HG03571 (cell line): Measurements from ENCODE around the gene CCT6A.
"Not testable (repeated sequence)": the region's sequence is repeated elsewhere in the genome, so short reads cannot be mapped to it uniquely, and the experiment has no call there.

ENCODE experiments used
- ATAC-seq: cut with Tn5 transposase; IDR thresholded peaks from one replicate; pipeline ENCODE4 v1.9.1; 2021; ENCODE audit not compliant: unreplicated experiment

CCT6A gene

DNA sequence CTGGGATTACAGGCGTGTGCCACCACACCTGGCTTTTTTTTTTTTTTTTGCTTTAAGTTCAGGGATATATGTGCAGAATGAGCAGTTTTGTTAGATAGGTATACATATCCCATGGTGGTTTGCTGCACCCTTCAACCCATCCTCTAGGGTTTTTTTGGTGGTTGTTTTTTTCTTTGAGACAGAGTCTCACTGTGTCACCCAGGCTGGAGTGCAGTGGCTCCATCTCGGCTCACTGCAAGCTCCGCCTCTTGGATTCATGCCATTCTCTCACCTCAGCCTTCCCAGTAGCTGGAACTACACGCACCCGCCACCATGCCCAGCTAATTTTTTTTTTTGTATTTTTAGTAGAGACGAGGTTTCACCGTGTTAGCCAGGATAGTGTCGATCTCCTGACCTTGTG lies 2.8 kb upstream of the CCT6A start:
- ATAC-seq: not testable (repeated sequence)

DNA sequence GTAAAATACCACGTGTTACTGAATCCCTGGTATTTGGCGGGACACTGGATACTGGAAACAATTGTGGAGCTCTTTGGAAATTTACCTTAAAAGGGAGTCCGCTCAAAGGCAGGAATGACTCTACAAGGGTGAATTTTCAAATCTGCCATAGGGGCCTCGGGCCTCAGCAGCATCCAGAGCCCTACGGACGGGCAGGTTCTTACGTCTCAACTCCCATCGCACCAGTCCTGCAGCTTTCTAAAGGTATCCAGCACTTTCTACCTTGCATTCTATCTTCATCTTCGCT lies 569 bp upstream of the CCT6A start:
- ATAC-seq: no peak

DNA sequence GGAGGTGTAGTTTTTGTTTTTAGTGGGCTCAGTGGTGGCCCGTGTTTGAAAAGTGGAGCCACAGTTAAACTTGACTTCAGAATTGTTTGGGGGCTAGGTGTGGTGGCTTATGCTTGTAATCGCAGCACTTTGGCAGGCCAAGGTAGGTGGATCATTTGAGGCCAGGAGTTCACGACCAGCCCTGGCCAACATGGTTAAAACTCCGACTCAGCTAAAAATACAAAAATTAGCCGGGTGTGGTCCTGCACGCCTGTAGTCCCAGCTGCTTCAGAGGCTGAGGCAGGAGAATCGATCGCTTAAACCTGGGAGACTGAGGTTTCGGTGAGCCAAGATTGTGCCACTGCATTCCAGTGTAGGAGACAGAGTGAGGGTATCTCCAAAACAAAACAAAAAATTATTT lies 1.8 kb downstream of the CCT6A start:
- no peak for ATAC-seq

DNA sequence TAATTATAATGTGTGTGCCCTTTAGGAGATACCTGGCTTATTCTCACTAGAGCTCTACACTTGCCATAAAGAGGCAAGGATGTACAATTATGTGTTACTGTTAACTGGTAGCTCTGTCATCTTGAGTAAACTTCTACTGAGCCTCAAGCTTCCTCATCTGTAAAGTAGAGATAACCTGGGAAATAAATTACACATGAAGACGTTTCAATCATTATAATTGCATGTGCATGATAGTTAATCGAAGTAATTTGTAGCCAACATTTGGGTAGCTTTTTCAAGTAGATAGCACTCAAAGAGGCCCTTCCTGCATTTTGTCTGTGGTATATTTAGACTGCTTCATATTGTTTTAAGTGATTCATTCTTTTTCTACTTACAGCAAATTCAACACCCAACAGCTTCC lies 2.4 kb downstream of the CCT6A start:
- ATAC-seq: no peak

DNA sequence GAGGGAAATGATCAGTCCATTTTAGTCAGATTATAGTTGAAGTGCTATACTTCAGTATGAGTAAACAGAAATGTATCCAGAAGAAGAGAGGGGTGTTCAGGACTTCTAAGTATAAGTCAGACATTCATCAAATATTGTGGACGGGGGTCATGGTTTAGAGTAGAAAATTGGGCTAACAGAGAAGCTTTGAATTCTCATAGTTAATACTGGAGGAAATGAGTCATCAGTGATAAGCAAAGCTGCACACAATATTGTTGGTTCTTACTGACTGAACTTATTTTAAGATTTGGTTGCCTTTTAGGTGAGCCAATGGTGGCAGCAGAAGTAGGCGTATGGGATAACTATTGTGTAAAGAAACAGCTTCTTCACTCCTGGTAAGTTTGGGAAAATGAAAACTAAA lies 10.8 kb downstream of the CCT6A start:
- ATAC-seq: no peak

DNA sequence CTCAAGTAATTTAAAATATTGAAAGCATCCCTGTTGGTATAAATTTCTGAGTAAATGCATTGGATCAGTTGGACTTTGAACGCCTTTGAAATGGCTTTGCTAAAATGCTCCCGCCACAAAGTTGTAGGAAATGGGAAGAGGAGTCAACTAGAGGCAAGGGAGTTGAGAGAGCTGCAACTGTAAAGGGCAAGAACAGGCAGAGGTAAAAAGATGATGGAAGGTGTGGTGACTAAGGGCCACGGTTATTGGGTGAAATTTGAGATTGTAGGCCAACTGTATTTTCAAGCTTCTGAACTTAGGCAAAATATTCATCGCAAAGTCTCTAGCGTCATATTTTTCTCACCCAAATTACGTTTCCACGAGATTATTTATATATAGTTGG lies 11.9 kb downstream of the CCT6A start:
- ATAC-seq: no peak

DNA sequence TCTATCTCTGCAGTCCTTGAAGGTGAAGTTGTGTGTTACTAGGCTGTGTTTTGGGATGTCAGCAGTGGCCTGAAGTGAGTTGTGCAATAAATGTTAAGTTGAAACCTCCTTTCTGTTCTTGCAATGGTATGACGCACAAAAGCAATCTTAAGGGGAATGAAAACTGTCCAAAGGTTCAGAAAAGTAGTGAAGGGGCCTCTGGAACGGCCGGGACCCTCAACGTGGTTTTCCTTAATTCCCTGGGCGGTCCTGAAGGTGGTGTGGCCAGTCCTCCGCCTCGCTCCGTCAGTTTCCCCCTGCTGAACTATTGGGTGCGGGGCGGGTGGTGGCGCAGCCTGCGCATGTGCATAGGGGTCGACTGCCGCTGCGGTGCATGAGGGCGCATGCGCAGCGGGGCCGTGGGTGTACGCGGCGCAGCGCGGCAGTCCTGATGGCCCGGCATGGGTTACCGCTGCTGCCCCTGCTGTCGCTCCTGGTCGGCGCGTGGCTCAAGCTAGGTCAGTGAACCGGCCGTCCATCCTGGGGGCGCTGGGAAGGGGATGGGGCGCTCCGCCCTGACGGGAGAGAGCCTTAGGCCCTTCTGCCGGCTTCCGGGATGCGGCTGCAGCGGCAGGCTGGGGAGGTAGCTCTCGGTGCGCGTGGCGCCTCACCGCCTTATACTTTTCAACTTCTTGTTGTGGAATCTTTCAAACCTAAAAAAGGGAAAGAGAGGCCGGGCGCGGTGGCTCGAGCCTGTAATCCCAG lies 12.5 kb downstream of the CCT6A start, which contains the start of gene SUMF2:
Gene SUMF2 (plus strand): TSS at position 405 of the 744 bp plus-strand sequence. CDS start 26 bp downstream, at position 431.
- ATAC-seq: peak; percentile 82

DNA sequence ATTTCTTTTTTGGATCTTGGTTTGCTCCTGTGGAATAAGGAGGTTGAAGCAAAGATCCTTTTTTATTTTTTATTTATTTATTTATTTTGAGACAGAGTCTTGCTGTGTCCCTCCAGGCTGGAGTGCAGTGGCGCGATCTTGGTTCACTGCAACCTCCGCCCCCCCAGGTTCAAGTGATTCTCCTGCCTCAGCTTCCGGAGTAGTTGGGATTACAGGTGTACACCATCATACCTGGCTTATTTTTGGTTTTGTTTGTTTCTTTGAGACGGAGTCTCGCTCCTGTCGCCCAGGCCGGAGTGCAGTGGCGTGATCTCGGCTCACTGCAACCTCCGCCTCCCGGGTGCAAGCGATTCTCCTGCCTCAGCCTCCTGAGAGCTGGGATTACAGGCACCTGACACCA lies 14.8 kb downstream of the CCT6A start:
- not testable (repeated sequence) for ATAC-seq

DNA sequence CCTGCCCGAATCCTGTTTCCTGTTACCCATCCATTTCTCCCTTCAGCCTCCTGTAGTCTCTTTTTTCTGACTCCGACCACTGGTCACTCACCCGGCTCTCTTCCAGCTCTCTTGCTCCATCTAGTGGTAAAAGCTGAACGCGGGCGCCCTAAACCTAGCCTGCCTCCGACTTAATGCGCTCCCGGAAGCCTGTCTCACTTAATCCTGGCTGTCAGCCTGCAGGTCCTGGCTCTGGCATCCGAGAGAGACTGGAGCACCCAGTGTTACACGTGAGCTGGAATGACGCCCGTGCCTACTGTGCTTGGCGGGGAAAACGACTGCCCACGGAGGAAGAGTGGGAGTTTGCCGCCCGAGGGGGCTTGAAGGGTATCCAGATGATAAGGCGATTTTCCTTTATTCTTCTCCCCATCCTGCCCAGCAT lies 22.8 kb downstream of the CCT6A start:
- peak; percentile 90 for ATAC-seq

DNA sequence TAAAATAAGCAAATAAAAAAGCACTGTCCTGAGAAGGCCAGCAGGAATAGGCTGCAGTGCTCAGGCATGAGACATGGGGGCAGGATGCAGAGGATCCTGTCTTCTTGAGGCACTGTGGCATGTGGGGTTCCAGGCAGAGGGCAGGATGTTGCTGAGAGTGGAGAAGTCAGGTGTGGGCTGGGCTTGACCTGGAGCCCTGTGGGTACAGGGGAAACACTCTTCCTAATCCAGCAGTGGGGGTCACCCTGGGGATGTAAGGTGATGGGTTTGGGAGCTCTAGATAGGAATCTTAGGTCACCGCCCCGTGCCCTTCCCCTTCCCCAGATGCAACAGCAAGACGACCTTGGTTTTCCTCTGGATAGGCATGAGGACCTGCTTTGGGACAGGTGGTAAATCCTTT lies 26.1 kb downstream of the CCT6A start:
- ATAC-seq: no peak

DNA sequence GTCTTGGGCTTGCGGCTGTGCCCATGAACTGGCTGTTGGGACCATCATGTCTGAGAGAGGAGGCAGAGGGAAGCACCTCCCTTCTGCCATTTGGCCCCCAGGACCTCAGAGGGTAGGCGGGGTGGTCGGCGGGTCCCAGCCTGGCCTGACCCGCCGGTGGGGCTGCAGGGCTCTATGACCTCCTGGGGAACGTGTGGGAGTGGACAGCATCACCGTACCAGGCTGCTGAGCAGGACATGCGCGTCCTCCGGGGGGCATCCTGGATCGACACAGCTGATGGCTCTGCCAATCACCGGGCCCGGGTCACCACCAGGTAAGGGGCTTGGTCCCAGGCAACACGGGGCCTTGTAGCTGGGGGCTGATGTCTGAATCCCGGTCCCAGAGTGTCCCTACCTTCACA lies 26.6 kb downstream of the CCT6A start:
- ATAC-seq: no peak

DNA sequence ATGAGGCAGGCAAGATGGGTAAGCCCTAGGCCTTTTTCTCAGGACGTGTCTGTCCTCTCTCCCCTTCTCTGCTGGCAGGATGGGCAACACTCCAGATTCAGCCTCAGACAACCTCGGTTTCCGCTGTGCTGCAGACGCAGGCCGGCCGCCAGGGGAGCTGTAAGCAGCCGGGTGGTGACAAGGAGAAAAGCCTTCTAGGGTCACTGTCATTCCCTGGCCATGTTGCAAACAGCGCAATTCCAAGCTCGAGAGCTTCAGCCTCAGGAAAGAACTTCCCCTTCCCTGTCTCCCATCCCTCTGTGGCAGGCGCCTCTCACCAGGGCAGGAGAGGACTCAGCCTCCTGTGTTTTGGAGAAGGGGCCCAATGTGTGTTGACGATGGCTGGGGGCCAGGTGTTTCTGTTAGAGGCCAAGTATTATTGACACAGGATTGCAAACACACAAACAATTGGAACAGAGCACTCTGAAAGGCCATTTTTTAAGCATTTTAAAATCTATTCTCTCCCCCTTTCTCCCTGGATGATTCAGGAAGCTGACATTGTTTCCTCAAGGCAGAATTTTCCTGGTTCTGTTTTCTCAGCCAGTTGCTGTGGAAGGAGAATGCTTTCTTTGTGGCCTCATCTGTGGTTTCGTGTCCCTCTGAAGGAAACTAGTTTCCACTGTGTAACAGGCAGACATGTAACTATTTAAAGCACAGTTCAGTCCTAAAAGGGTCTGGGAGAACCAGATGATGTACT lies 28.1 kb downstream of the CCT6A start:
- ATAC-seq: no peak

DNA sequence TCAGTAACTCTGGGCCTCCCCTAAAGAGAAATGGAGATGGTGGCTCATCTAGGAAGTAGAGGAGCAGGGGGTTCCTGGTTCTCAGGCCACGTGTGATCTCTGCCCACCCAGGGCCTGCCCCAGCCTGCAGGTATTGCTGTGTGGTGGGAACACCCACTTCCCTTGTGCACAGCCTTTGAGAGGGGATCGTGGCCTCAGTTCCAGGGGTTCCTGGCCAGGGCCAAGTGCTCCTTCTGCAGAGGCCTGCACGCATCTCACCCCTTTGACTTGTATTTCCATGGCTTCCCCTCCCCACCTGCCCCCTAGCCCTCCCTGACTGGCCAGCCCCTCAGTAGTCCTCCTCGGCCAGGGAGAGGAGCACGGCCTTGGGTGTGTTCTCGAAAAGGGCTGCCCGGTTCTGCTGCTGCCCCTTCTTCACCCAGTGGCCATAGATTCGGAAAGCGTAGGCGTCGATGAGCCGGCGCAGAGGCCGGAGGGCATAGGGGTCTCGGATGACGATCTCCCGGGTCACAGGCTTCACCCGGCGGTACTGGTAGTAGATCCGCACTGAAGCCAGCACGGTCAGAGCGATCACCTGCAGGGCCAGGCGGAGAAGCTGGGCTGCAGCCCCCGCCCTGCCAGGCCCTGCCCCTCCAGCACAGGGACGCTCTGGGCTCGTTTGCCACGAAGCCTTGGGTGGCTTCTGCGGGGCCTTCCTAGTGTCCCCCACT lies 29.3 kb downstream of the CCT6A start:
- not testable (repeated sequence) for ATAC-seq

DNA sequence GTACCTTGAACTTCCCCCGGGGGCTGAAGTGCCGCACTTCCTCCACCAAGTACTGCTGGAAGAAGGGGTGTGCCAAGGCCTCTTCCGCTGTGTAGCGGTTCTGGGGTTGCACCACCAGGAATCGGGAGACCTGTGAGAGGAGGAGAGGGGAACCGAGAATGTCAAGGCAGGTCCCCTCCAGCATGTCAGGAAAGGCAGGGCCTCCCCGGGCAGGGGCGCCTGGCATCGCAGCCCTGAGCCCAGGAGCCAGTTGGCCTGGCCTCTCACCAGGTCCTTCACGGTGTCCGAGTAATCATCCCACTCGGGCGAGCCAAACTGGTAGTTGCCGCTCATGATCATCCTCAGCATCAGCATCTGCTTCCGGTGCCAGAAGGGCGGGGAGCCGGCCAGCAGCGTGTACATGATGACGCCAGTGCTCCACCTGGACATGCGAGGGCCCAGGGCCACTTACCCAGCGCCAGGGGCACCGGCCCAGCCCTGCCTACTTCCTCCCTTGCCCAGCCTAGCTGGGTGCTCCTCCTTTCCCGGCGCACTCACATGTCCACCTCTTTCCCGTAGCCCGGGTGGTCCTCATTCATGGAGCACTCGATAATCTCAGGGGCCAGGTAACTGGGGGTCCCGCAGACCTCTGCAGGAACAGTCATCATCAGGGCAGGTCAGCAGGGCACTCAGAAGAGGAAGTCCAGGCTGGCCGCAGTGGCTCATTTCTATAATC lies 30.2 kb downstream of the CCT6A start:
- no peak for ATAC-seq

DNA sequence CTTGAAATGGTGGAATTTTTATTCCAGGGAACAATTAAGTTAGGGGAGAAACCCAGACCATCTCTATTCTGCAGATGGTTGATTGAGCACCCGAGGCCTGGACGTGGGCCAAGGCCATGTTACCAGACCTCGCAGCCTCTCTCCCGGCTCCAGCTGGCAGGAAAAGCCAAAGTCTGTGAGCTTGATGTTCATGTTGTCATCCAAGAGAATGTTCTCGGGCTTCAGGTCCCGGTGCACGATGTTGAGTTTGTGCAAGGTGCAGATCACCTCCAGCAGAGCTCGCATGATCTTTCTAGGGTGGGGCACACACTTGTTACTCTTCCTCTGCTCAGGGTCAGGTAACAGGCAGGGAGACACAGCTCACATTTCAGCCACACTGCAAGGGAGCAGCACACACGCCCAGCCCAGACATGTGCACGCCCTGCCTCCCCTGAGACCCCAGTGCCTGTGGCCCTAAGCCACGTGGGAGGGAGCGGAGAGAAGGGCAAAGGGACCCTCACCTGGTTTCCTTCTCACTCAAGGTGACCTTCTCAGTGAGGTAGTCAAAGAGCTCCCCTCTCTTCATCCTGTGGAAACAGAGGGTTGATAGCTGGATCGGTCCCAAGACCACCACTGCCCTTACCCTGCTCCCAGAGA lies 31.7 kb downstream of the CCT6A start:
- no peak for ATAC-seq

DNA sequence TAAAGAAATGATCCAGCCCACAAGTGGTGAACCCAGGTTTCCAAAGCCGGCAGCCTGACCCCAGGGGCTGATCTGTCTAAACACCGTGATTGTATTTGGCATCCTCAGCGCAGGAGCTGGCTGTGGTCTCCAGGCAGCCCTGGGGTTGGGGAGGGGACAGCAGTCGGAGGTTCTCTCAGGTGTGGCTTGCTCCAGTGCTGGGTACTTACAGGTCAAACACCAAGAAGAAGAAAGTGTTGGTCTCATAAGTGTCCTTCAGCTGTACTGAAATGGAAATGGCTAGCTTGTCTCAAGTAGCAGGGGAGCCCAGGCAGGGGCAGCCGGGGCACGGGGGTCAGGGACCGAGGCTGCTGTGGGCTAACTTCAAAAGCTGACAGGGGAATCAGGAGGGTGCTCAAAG lies 35.2 kb downstream of the CCT6A start:
- ATAC-seq: no peak

DNA sequence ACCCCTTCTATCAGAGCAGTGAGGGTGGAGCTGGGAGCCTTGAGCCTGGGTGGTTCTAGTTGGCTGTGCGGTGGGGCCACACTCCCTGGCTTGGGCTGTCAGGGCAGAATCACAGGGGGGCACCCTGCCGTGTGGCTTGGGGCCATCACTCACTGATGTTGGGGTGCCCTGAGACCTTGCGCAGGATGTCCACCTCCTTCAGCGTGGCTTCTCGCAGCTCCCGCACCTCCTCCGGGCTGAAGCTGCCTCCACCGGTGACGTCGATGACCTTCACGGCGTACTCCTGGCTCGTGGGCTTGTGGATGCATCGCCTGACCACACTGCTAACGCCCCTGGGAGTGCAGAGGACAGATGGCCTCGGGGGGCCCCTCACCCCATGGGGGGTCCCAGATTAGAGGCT lies 35.9 kb downstream of the CCT6A start:
- no peak for ATAC-seq

DNA sequence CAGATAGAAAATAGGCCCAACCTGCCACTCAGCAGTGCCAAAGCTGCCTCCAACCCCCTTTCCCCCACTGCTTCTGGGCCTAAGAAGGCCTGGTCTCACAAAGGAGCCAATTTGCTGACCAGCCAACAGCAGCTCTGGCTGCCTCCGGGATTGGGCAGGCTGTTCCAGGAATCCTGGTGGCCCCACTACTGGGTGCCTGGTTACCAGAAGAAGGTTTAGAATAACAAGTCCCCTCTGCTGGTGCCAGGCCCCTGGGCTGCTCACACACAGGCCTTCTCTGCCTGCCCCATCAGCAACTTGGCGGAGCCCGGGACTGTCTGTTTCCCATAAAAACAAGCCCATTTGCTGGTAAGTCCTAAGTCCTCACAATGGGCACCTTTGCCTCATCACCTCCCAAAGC lies 40.0 kb downstream of the CCT6A start:
- no peak for ATAC-seq

DNA sequence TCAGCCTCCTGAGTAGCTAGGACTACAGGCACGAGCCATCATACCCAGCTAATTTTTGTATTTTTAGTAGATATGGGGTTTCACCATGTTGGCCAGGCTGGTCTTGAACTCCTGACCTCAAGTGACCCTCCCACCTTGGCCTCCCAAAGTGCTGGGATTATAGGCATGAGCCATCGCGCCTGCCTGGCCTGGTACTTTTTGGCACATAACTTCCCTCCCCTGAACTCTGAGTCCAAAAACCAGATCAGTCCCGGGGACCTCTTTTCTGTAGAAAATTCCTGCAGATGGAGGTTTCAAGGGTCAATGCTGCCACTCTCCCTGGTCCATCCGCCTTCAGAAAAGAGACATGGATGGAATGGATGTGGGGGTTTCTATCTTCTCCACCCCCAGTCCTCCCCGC lies 40.8 kb downstream of the CCT6A start:
- ATAC-seq: not testable (repeated sequence)

DNA sequence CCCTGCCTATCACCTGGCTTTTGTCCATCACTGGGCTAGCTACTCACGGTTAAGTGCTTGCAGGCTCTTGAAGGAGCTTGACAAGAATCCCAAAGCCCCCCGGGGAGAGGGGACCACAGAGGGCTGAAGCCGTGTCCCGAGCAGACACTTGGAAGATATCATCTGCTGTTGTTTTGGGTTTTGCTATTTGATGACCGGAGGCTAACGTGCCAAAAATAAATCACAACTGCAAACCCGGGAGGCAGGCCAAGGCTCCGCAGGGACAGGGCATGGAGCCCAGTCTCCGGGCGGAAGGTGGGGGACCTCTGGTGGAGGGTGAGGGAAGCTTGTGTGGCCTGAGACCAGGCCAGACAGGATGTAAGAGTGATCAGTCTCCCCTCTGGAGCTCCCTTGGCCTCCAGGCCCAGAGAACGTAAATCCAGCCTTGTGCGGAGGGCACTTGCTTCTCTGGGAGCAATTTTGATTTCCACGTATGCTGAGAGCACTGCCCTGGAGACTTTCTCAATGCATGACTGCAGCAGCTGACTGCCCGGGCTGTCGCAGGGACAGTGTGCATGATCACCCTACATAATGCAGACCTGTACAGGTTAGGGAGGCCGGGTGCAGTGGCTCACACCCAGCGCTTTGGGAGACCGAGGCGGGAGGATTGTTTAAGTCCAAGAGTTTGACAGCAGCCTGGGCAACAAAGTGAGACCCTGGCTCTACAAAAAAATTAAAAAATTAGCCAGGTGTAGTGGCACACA lies 41.4 kb downstream of the CCT6A start, which contains the start of gene PHKG1:
Gene PHKG1 (minus strand): TSS at position 164 of the 743 bp plus-strand sequence. CDS start 4,011 bp downstream, outside the sequence.
- no peak for ATAC-seq
